Left renal cortex interstitium (tissue), 4 donors: Measurements from ENCODE around the gene PRDM13. TPM values are rescaled to one million over a fixed set of nuclear protein-coding genes. Genes with fewer than 3 reads are reported as not detected.
"Not testable (repeated sequence)": the region's sequence is repeated elsewhere in the genome, so short reads cannot be mapped to it uniquely, and the experiment has no call there.

Source experiments
- DNase-seq, 4 donors: peaks; one replicate each; pipeline ENCODE4 v3.0.0-alpha.2; 2013; ENCODE audit warnings: low read depth in 4 of 4, low spot score in 2 of 4, missing footprints in 1 of 4
- polyA plus RNA-seq, 4 donors: library from polyadenylated mRNA; unstranded; fragments of 120-200 nt; gene quantifications; one replicate each; pipeline ENCODE4 v1.2.1, GENCODE V29; 2013; ENCODE audit not compliant: insufficient read length in 4 of 4

PRDM13 gene
- polyA plus RNA-seq, 4 donors: not detected

- DNase-seq: no peak
These were observed 12.2 kb downstream of the PRDM13 start for GRCh38 chr6:99618649-99619408.

GRCh38 chr6:99619409-99619762, 12.8 kb downstream of the PRDM13 start:
- no peak for DNase-seq

GRCh38 chr6:99622044-99622443, 15.4 kb downstream of the PRDM13 start:
- not testable (repeated sequence) for DNase-seq

- DNase-seq: no peak
These were observed 22.7 kb downstream of the PRDM13 start for GRCh38 chr6:99629293-99629692.

- DNase-seq: no peak
These were observed 31.0 kb downstream of the PRDM13 start for GRCh38 chr6:99637629-99638028.

- DNase-seq: not testable (repeated sequence)
These were observed 31.7 kb downstream of the PRDM13 start for GRCh38 chr6:99638358-99638757.

GRCh38 chr6:99641270-99641669, 34.6 kb downstream of the PRDM13 start:
- no peak for DNase-seq

- no peak for DNase-seq
These were observed 39.4 kb downstream of the PRDM13 start for GRCh38 chr6:99645986-99646385.

GRCh38 chr6:99650091-99650571, 43.5 kb downstream of the PRDM13 start:
- DNase-seq: not testable (repeated sequence)

GRCh38 chr6:99660206-99660605, 53.6 kb downstream of the PRDM13 start:
- DNase-seq: no peak

GRCh38 chr6:99661870-99662269, 55.2 kb downstream of the PRDM13 start:
- no peak for DNase-seq

GRCh38 chr6:99662616-99663015, 56.0 kb downstream of the PRDM13 start:
- DNase-seq: no peak

Other genes with a start within 250 kb of the PRDM13 start
- gene COQ3, start 212.6 kb upstream of the PRDM13 start, polyA plus RNA-seq: 10 to 100 TPM; 10.3 to 13.7 (median 13.0) TPM
- gene PNISR, start 181.5 kb upstream of the PRDM13 start, polyA plus RNA-seq: 100 to 1,000 TPM; 214 to 429 (median 345) TPM
- 10 to 100 TPM in 2 of 4 donors, 1 to 10 TPM in 2; 7.8 to 15.1 (median 11.1) TPM for gene USP45, start 91.4 kb upstream of the PRDM13 start, polyA plus RNA-seq
- gene CCNC, start 38.2 kb upstream of the PRDM13 start, polyA plus RNA-seq: 100 to 1,000 TPM in 1 of 4 donors, 10 to 100 TPM in 3; 70.8 to 107 (median 82.0) TPM